DMS 273 treated with DMSO at 0.1 percent for 48 hours (cell line): Measurements from ENCODE around the gene RET.

Experiments used
- DNase-seq: peaks from one replicate; lab custom pipeline; 2025; lab: John Stamatoyannopoulos, UW

The RET gene

GRCh38 chr10:43120929-43121314 lies 44.1 kb downstream of the RET start:
- DNase-seq: no peak

GRCh38 chr10:43121444-43121843 lies 44.6 kb downstream of the RET start:
- no peak for DNase-seq

DNA sequence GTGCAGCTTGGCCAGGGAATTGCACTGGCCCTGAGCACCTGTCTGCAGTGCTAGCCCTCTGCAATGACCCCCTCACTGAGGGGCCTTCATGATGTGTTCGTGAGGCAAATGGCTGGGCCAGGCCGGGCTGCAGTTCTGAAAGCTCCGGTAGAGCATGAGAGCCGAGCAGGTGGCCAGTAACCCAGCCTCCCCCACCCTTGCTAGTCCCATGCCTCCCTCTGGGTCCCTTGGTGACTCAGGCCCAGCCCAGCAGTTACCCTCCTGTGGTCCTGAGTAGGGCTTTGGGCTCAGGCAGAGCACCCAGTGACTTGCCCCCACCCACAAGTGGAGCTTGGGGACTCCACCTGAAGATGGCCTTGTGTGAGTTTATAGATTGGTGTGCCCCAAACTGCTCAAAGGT lies 45.2 kb downstream of the RET start:
- no peak for DNase-seq

GRCh38 chr10:43122826-43123225 lies 46.0 kb downstream of the RET start:
- no peak for DNase-seq

- DNase-seq: no peak
Observed at GRCh38 chr10:43123361-43124093, 46.7 kb downstream of the RET start.

GRCh38 chr10:43124094-43124521 lies 47.2 kb downstream of the RET start:
- no peak for DNase-seq

GRCh38 chr10:43124574-43125273 lies 47.9 kb downstream of the RET start:
- no peak for DNase-seq

DNA sequence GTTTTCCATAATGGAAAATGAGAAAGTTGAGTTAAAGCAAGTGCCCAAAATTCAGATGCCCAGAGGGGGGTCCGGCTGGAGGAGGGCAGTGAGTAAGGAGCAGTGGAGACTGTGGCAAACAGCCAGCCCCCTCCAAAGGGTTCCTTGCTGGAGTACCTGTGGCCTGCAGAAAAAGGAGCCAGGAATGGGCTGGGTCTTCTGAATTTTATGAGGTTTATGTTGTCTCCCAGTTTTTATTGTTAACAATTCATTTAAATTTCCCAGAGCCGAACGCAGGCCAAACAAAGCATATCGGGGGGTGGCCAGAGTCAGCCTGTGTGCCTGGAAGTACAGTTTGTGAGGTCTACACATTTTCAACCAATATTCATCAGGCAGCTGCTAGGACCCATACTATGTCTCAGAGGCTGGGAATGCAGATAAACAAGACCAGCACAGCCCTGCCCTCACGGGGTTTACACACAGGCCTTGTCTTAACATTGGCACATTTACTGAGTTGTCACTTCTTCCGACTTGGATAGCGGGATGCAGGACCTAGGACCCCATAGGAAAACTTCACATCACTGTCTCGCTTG lies 48.5 kb downstream of the RET start:
- DNase-seq: no peak

GRCh38 chr10:43125881-43126731 lies 49.2 kb downstream of the RET start:
- no peak for DNase-seq

GRCh38 chr10:43126759-43127424 lies 50.0 kb downstream of the RET start:
- no peak for DNase-seq

- no peak for DNase-seq
Observed at GRCh38 chr10:43127442-43127841, 50.6 kb downstream of the RET start.

- no peak for DNase-seq
Observed at GRCh38 chr10:43128331-43128730, 51.5 kb downstream of the RET start.

DNA sequence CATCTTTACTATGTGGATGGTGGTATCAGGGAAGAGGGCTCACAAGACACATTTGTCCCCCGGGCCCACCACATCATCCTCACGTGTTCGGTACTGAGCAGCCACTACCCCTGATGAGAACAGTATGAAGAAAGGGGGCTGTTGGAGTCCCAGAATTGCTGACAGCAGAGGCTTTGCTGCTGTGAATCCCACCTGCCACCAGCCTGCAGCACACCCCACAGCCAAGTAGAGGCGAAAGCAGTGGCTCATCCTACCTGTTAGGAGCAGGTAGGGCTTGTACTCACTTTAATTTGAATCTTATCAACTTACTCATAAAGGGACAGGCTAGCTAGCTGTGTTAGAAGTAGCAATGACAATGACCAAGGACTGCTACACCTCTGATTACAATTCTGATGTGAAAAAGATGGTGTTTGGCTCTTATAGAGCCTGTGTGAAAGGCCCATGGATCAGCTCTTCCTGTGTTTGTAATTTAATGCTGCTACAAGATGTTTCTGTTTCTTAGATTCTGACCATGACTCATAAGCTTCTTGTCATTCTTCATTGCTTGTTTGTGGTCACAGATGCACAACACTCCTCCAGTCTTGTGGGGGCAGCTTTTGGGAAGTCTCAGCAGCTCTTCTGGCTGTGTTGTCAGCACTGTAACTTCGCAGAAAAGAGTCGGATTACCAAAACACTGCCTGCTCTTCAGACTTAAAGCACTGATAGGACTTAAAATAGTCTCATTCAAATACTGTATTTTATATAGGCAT lies 52.3 kb downstream of the RET start:
- no peak for DNase-seq

GRCh38 chr10:43130770-43131171 lies 53.9 kb downstream of the RET start:
- DNase-seq: no peak

DNA sequence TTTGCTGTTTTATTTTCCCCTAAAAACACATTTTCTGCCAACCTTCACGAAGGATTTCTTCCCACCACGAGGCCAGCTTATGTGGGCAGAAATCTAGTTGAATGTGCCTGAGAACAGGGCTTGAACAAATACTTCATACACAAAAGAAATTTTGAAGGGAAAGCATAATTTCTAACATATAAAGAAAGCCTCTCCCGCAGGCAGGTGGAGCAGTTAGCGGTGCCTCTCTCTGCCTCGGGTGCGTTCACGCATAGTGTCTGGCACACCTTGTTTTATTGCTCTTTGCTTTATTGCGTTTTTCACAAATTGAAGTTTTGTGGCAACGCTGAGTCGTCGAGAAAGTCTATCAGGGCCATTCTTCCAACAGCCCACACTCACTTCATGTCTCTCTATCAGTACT lies 54.4 kb downstream of the RET start:
- DNase-seq: no peak

- no peak for DNase-seq
Observed at GRCh38 chr10:43131906-43132305, 55.0 kb downstream of the RET start.

- no peak for DNase-seq
Observed at GRCh38 chr10:43132867-43133787, 56.3 kb downstream of the RET start.

DNA sequence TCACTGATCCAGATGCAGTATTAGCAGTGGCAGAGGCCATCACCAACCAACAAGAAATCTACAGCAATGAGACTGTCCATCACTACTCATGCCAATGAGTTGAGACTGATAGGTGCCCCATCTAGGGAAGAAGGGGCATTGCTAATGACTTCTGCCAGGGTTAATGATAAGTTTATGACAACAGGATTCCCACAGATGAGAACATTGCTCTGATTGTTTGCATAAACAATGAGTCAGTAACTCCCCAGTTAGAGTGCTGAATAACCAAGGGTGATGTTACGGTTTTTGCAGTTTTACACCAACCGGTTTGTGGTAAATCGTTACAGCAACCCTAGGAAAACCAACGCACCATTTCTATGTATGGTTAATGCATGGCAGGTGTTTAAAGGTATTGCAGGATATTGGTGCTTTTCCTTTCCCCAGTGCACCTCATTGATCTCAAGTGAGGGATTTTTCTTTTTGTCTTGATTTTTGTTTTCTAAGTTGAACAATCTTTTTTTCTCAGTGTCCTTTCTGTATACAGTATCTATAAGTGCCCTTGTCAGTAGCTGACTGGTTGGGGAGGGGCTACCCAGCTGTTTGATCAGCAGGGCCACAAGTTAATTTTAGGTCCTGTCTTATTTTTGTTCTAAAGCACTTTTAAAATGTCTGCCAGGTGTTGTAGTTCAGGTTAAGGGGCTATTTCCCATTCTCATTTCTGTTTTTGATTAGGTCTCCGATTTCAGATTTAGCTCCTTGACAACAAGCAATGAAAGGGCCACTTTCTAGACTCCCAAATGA lies 57.4 kb downstream of the RET start:
- DNase-seq: no peak

- no peak for DNase-seq
Observed at GRCh38 chr10:43135064-43135463, 58.2 kb downstream of the RET start.
